ENCODE data around the gene ADARB2.

- TF ChIP-seq POLR2A (IDR thresholded peaks at IDR 0.05) (no peak), CTCF (IDR thresholded peaks at IDR 0.05) (no peak), POLR2AphosphoS5 (IDR thresholded peaks at IDR 0.05) (no peak)
Observed at GRCh38 chr10:1531883-1532597, 205.3 kb downstream of the ADARB2 start.
